ENCODE results near the gene VPS33A. TPM values are rescaled to one million over a fixed set of nuclear protein-coding genes. Genes with fewer than 3 reads are reported as not detected.

The VPS33A gene
- total and polyA plus RNA-seq, 2 of the 13 experiments (the other 11 are each of a cell fraction or from before 2014, with no cell fraction given), result 11.0 to 43.6 TPM

DNA sequence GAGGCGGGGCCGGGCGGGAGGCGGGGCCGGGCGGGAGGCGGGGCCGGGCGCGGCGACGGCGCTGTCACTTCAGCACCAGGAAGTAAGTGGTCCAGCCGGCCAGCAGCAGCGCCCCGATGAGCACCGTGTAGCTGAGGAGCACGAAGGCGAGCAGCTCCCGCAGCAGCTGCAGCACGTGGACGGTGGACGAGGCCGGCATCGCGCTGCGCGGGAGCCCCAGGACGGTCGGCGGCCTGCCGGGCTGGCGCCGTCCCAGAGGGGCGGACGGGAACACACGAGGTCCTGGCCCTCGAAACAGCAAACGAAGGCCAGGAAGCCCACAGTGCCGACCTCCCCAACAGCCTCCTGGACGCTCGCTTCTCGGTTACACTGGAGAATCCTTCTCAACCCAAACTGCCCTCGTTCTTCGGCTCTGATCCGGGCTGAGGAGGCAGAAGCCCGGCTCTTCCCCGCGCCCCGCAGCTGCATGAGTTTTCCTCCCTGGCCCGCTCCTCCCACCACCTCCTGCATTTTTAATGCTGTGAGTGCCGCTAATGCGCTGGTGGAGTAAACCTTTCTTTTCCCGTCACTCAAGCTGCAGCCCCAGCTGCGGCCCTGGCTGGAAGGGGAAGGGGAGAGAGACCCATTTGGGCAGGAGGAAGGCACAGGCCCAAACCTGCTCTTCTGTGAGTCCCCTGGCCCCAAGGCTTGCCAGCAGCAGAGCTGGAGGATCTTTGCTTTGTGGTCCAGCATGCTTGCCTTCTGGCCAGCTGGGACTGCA lies 39.7 kb downstream of the VPS33A start (continued):
- TF ChIP-seq, protein P1, sequence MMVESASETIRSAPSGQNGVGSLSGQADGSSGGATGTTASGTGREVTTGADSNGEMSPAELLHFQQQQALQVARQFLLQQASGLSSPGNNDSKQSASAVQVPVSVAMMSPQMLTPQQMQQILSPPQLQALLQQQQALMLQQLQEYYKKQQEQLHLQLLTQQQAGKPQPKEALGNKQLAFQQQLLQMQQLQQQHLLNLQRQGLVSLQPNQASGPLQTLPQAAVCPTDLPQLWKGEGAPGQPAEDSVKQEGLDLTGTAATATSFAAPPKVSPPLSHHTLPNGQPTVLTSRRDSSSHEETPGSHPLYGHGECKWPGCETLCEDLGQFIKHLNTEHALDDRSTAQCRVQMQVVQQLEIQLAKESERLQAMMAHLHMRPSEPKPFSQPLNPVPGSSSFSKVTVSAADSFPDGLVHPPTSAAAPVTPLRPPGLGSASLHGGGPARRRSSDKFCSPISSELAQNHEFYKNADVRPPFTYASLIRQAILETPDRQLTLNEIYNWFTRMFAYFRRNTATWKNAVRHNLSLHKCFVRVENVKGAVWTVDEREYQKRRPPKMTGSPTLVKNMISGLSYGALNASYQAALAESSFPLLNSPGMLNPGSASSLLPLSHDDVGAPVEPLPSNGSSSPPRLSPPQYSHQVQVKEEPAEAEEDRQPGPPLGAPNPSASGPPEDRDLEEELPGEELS (CRISPR knock-in tag; IDR thresholded peaks at IDR 0.05), result no peak
- TF ChIP-seq ZNF3 (CRISPR knock-in tag; IDR thresholded peaks at IDR 0.05) (peak; percentile 72; the same call in 1 of the 2 replicates), NBN (conservative IDR thresholded peaks at IDR 0.05) (no peak), REXO4 (CRISPR knock-in tag; IDR thresholded peaks at IDR 0.05; ENCODE audit: borderline replicate concordance) (peak; percentile 88; the same call in 1 of the 2 replicates), NCOA2 (CRISPR knock-in tag; IDR thresholded peaks at IDR 0.05) (peak; percentile 17; the same call in 1 of the 2 replicates), TBL1XR1 (IDR thresholded peaks at IDR 0.05; ENCODE audit: borderline replicate concordance, low read length, partially characterized antibody) (no peak), ZNF253 (CRISPR knock-in tag; IDR thresholded peaks at IDR 0.05; ENCODE audit: borderline replicate concordance) (peak; percentile 92), ZNF468 (CRISPR knock-in tag; IDR thresholded peaks at IDR 0.05) (no peak), NFIB (CRISPR knock-in tag; IDR thresholded peaks at IDR 0.05; ENCODE audit: borderline replicate concordance) (peak; percentile 83; the same call in 1 of the 2 replicates), KDM3A (CRISPR knock-in tag; IDR thresholded peaks at IDR 0.05; ENCODE audit: low read depth) (no peak), STAG1 (CRISPR knock-in tag; IDR thresholded peaks at IDR 0.05) (no peak)
- TF ChIP-seq, protein P2, sequence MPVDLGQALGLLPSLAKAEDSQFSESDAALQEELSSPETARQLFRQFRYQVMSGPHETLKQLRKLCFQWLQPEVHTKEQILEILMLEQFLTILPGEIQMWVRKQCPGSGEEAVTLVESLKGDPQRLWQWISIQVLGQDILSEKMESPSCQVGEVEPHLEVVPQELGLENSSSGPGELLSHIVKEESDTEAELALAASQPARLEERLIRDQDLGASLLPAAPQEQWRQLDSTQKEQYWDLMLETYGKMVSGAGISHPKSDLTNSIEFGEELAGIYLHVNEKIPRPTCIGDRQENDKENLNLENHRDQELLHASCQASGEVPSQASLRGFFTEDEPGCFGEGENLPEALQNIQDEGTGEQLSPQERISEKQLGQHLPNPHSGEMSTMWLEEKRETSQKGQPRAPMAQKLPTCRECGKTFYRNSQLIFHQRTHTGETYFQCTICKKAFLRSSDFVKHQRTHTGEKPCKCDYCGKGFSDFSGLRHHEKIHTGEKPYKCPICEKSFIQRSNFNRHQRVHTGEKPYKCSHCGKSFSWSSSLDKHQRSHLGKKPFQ (CRISPR knock-in tag; IDR thresholded peaks at IDR 0.05; ENCODE audit: insufficient replicate concordance), result peak; percentile 83
- TF ChIP-seq, protein P3, sequence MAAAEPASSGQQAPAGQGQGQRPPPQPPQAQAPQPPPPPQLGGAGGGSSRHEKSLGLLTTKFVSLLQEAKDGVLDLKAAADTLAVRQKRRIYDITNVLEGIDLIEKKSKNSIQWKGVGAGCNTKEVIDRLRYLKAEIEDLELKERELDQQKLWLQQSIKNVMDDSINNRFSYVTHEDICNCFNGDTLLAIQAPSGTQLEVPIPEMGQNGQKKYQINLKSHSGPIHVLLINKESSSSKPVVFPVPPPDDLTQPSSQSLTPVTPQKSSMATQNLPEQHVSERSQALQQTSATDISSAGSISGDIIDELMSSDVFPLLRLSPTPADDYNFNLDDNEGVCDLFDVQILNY (CRISPR knock-in tag; conservative IDR thresholded peaks at IDR 0.05), result peak; percentile 65
- TF ChIP-seq, protein P4, sequence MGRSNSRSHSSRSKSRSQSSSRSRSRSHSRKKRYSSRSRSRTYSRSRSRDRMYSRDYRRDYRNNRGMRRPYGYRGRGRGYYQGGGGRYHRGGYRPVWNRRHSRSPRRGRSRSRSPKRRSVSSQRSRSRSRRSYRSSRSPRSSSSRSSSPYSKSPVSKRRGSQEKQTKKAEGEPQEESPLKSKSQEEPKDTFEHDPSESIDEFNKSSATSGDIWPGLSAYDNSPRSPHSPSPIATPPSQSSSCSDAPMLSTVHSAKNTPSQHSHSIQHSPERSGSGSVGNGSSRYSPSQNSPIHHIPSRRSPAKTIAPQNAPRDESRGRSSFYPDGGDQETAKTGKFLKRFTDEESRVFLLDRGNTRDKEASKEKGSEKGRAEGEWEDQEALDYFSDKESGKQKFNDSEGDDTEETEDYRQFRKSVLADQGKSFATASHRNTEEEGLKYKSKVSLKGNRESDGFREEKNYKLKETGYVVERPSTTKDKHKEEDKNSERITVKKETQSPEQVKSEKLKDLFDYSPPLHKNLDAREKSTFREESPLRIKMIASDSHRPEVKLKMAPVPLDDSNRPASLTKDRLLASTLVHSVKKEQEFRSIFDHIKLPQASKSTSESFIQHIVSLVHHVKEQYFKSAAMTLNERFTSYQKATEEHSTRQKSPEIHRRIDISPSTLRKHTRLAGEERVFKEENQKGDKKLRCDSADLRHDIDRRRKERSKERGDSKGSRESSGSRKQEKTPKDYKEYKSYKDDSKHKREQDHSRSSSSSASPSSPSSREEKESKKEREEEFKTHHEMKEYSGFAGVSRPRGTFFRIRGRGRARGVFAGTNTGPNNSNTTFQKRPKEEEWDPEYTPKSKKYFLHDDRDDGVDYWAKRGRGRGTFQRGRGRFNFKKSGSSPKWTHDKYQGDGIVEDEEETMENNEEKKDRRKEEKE (IDR thresholded peaks at IDR 0.05), result no peak
- TF ChIP-seq, protein P5, sequence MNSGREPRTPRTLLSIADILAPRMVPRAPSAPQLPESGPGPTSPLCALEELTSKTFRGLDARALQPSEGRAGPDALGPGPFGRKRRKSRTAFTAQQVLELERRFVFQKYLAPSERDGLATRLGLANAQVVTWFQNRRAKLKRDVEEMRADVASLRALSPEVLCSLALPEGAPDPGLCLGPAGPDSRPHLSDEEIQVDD (CRISPR knock-in tag; IDR thresholded peaks at IDR 0.05; ENCODE audit: borderline replicate concordance), result peak; percentile 95; the same call in 1 of the 2 replicates
- TF ChIP-seq, protein P6, sequence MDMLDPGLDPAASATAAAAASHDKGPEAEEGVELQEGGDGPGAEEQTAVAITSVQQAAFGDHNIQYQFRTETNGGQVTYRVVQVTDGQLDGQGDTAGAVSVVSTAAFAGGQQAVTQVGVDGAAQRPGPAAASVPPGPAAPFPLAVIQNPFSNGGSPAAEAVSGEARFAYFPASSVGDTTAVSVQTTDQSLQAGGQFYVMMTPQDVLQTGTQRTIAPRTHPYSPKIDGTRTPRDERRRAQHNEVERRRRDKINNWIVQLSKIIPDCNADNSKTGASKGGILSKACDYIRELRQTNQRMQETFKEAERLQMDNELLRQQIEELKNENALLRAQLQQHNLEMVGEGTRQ (IDR thresholded peaks at IDR 0.05; ENCODE audit: low read depth, low read length), result no peak
- TF ChIP-seq, protein P6 (CRISPR knock-in tag; IDR thresholded peaks at IDR 0.05; ENCODE audit: borderline replicate concordance), result 0 out of 2 replicates have a peak, but pooled peaks have one; percentile 32

Measured in HepG2 (cell line).